Parathyroid adenoma (tissue), 2 donors: ENCODE data around the gene ANKRD53.

Experiments
- H2AFZ ChIP-seq: fragments of 300-600 bp; sonication (generic); one replicate; pipeline ENCODE4 v1.7.0; 2017; ENCODE audit warnings: antibody characterized with exemption, mild to moderate bottlenecking
- H3K27ac ChIP-seq: fragments of 300-600 bp; sonication (generic); one replicate; pipeline ENCODE4 v1.7.0; 2017
- H3K27me3 ChIP-seq: fragments of 300-600 bp; sonication (generic); one replicate; pipeline ENCODE4 v1.7.0; 2017; ENCODE audit warnings: low read length; ENCODE audit not compliant: control insufficient read depth, insufficient read depth
- H3K36me3 ChIP-seq: fragments of 300-600 bp; sonication (generic); one replicate; pipeline ENCODE4 v1.7.0; 2017; ENCODE audit warnings: low read length; ENCODE audit not compliant: control insufficient read depth, insufficient read depth
- H3K4me1 ChIP-seq: fragments of 300-600 bp; sonication (generic); one replicate; pipeline ENCODE4 v1.7.0; 2017; ENCODE audit warnings: control low read depth
- H3K4me2 ChIP-seq: fragments of 300-600 bp; sonication (generic); one replicate; pipeline ENCODE4 v1.7.0; 2017; ENCODE audit warnings: low read length
- H3K4me3 ChIP-seq: fragments of 300-600 bp; sonication (generic); one replicate; pipeline ENCODE4 v1.7.0; 2017; ENCODE audit warnings: low read depth, low read length
- H3K79me2 ChIP-seq: fragments of 300-600 bp; sonication (generic); one replicate; pipeline ENCODE4 v1.7.0; 2017; ENCODE audit warnings: control low read depth
- H3K9ac ChIP-seq: fragments of 300-600 bp; sonication (generic); one replicate; pipeline ENCODE4 v1.7.0; 2017; ENCODE audit warnings: mild to moderate bottlenecking
- H3K9me3 ChIP-seq: fragments of 300-600 bp; sonication (generic); one replicate; pipeline ENCODE4 v1.7.0; 2017; ENCODE audit warnings: low read length; ENCODE audit not compliant: control insufficient read depth
- TF ChIP-seq, protein P1 (sequence below): fragments of 300-600 bp; sonication (generic); IDR thresholded peaks from one replicate; pipeline ENCODE4 v1.7.0; 2017; ENCODE audit warnings: antibody characterized with exemption, mild to moderate bottlenecking
- donor health status: primary hyperparathyroidism.

ANKRD53 gene

DNA sequence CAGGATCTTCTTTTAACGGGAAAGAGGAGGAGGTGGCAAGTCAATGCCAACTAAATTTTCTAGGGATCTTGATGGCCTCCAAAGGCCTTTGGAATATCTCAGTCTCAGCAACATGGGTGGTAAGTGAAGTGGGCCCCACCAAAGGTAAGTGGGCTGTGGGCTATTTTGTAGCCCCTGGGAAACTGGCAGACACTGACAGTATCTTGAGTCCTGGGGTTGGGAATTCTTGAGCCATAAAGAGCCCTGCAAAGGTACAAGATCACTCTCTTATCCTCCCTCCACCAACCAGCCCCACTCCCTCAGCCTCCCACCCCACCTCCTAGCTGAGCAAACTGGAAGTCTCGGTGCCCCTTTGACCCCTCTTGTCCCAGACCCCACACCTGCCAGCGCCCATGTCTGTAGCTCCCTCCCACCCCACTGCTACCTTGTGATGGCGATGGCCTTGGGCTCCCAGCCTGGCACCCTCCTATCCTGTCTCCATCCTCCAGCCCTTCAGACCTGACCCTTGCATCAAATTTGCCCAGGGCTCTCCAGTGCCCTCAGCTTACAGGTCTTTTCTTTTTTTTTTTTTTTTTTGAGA is 34.2 kb upstream of the ANKRD53 start:
- Histone ChIP-seq H3K27me3 (no peaks in the 10 kb centered on the region), H2AFZ (no peak overlapping the region), H3K9ac (no peak overlapping the region), H3K79me2 (no peaks in the 10 kb centered on the region), H3K4me2 (no peak overlapping the region), H3K4me1 (no peaks in the 10 kb centered on the region), H3K4me3 (no peak overlapping the region), H3K9me3 (no peaks in the 10 kb centered on the region), H3K27ac (no peak overlapping the region), H3K36me3 (no peaks in the 10 kb centered on the region)
- TF ChIP-seq, protein P1, sequence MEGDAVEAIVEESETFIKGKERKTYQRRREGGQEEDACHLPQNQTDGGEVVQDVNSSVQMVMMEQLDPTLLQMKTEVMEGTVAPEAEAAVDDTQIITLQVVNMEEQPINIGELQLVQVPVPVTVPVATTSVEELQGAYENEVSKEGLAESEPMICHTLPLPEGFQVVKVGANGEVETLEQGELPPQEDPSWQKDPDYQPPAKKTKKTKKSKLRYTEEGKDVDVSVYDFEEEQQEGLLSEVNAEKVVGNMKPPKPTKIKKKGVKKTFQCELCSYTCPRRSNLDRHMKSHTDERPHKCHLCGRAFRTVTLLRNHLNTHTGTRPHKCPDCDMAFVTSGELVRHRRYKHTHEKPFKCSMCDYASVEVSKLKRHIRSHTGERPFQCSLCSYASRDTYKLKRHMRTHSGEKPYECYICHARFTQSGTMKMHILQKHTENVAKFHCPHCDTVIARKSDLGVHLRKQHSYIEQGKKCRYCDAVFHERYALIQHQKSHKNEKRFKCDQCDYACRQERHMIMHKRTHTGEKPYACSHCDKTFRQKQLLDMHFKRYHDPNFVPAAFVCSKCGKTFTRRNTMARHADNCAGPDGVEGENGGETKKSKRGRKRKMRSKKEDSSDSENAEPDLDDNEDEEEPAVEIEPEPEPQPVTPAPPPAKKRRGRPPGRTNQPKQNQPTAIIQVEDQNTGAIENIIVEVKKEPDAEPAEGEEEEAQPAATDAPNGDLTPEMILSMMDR = no peak

DNA sequence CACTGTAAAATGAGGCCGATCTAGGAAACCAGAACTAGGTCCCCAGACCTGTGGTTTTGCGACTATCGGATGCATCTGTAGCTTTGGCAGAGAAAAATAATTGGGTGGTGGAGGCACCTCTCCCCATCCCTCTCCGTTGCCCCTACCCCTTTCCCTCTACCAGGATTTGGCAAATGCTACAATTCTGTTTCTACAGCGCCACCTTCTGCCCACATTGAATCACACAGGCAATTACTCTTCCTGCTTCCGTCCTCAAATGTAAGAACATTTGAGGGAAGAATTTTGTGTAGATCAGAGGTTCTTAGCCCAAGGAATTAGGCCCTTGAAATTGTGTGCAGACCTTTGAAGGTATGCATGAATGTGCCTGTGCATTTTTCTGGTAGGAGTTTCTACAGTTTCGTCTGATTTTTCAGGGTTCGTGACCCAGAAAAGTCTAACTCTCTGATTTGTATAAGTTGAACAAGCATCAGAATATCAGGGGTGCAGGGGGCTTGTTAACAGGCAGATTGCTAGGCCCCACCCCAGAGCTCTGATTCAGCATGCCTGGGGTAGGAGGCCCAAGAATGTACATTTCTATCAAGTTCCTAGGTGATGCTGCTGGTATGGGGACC is 31.5 kb upstream of the ANKRD53 start:
- no peak overlapping the region for H3K4me3 ChIP-seq

DNA sequence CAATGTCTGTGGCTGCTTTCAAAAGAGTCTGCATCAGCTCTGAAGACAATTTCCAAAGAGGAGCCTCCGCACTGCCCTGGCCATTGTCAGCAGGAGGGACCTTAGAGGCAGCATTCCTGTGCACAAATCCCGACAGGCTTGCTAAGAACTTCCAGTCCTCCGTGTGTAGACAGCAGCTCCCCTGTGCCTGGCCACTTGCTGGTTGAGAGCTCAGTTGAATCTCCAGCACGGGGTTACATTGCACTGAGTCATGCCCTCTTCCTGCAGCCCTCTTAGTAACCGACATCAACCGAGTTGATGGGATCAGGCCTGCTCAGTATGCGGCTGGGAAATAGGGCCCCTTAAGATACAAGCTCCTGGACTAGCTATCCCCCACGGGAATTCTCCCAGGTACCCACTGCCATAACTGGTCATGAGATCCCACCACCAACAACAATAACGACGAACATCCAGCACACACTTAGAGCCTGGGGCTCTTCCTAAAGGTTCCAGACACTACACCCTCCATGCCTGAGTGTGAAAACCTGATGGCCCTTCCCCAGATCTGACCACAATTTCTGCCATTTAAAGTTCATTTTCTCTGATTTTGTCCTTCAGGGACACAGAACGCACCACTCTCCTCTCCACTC is 30.8 kb upstream of the ANKRD53 start:
- Histone ChIP-seq H3K27me3 (no peaks in the 10 kb centered on the region), H3K4me1 (no peaks in the 10 kb centered on the region), H3K9ac (no peak overlapping the region), H3K4me3 (peak overlapping the region; percentile 23), H3K79me2 (no peaks in the 10 kb centered on the region), H3K27ac (no peak overlapping the region), H2AFZ (peak overlapping the region; percentile 73), H3K4me2 (no peak overlapping the region), H3K9me3 (no peaks in the 10 kb centered on the region), H3K36me3 (no peaks in the 10 kb centered on the region)
- TF ChIP-seq, protein P1 = no peak

More for the DNA sequence above, 31.5 kb upstream of the ANKRD53 start:
- H3K36me3 ChIP-seq = no peaks in the 10 kb centered on the region
- no peaks in the 10 kb centered on the region for H3K27me3 ChIP-seq
- no peaks in the 10 kb centered on the region for H3K4me1 ChIP-seq
- H3K27ac ChIP-seq = no peak overlapping the region
- H3K4me2 ChIP-seq = no peak overlapping the region
- H3K9me3 ChIP-seq = no peaks in the 10 kb centered on the region
- no peak overlapping the region for H3K9ac ChIP-seq
- TF ChIP-seq, protein P1 = peak; percentile 66
- H2AFZ ChIP-seq = no peak overlapping the region
- no peaks in the 10 kb centered on the region for H3K79me2 ChIP-seq

DNA sequence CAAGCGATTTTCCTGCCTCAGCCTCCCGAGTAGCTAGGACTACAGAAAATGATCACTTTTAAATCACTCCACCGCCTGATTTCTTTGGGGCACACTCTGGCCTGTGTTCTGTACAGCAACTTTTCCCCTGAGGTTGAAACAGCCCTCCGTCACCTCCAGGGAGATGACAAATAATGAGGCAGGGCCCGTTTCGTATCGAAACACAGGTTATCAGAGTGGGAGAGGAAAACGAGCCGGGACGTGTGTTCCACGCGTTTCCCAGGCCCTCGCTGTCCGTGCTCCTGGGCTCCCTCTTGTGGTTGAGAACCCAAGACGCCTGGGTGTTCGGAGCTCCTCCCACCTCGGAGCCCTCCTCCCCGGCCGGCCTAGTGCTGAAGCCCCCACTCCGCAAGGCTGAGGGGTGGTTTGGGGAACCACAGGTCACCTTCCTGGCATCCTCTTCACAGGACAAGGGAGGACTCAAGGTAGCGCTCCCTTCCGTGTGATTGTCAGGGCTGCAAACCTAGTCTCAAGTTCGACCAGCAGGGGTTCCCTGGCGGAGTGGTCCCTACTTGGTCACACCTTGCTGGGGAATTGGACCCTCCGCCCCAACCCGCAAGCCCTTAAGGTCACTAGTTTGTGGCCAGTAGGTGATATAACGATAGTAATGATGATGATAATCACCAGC is 30.0 kb upstream of the ANKRD53 start:
- Histone ChIP-seq H3K4me2 (peak overlapping the region; percentile 68), H3K27me3 (no peaks in the 10 kb centered on the region), H3K79me2 (no peaks in the 10 kb centered on the region), H3K4me3 (peak overlapping the region; percentile 23), H3K9ac (no peak overlapping the region), H3K4me1 (no peaks in the 10 kb centered on the region), H3K27ac (no peak overlapping the region), H2AFZ (peak overlapping the region; percentile 73), H3K36me3 (no peaks in the 10 kb centered on the region), H3K9me3 (no peaks in the 10 kb centered on the region)
- TF ChIP-seq, protein P1 = peak; percentile 65
